H9 (cell line): ENCODE measurements around the gene SCN11A. TPM values are rescaled to one million over a fixed set of nuclear protein-coding genes. Genes with fewer than 3 reads are reported as not detected.

Experiments used
- DNase-seq: peaks from one replicate; pipeline ENCODE4 v3.0.0-alpha.2; 2017
- H2AFZ ChIP-seq: one replicate; pipeline ENCODE4 v1.6.1; 2013; ENCODE audit warnings: mild to moderate bottlenecking, low read length, control low read depth, moderate library complexity
- H2AK5ac ChIP-seq: 2 replicates; pipeline ENCODE4 v1.6.1; 2013; ENCODE audit warnings: low read length, control low read depth, mixed read lengths; ENCODE audit not compliant: insufficient read length
- H2BK120ac ChIP-seq: one replicate; pipeline ENCODE4 v1.6.1; 2013; ENCODE audit warnings: low read depth, mild to moderate bottlenecking, low read length, control low read depth, inconsistent platforms; ENCODE audit not compliant: poor library complexity, severe bottlenecking
- H2BK12ac ChIP-seq: 2 replicates; pipeline ENCODE4 v1.6.1; 2013; ENCODE audit warnings: low read length, control low read depth, mixed read lengths, low read depth; ENCODE audit not compliant: insufficient read length
- H2BK15ac ChIP-seq: 2 replicates; pipeline ENCODE4 v1.6.1; 2013; ENCODE audit warnings: low read depth, low read length, control low read depth
- H2BK20ac ChIP-seq: one replicate; pipeline ENCODE4 v1.6.1; 2013; ENCODE audit warnings: low read depth, mild to moderate bottlenecking, low read length, control low read depth, inconsistent platforms; ENCODE audit not compliant: poor library complexity, severe bottlenecking
- H2BK5ac ChIP-seq: 2 replicates; pipeline ENCODE4 v1.6.1; 2013; ENCODE audit warnings: low read length, control low read depth, mixed read lengths; ENCODE audit not compliant: insufficient read length
- H3K14ac ChIP-seq: 2 replicates; pipeline ENCODE4 v1.6.1; 2013; ENCODE audit warnings: low read length, control low read depth; ENCODE audit not compliant: insufficient read depth
- H3K18ac ChIP-seq: 2 replicates; pipeline ENCODE4 v1.6.1; 2013; ENCODE audit warnings: low read depth, mild to moderate bottlenecking, mixed read lengths, low read length, control low read depth; ENCODE audit not compliant: insufficient read length
- H3K23ac ChIP-seq: 2 replicates; pipeline ENCODE4 v1.6.1; 2013; ENCODE audit warnings: low read length, control low read depth, mixed read lengths, low read depth; ENCODE audit not compliant: insufficient read length
- H3K23me2 ChIP-seq: 2 replicates; pipeline ENCODE4 v1.6.1; 2013; ENCODE audit warnings: low read depth, mild to moderate bottlenecking, mixed read lengths, low read length, control low read depth; ENCODE audit not compliant: insufficient read length, poor library complexity, severe bottlenecking
- H3K27ac ChIP-seq: 2 replicates; pipeline ENCODE4 v1.5.1; 2013; ENCODE audit warnings: low read length, control low read depth, mixed read lengths, low read depth; ENCODE audit not compliant: insufficient read length
- H3K27me3 ChIP-seq: 2 replicates; pipeline ENCODE4 v1.6.1; 2013; ENCODE audit warnings: low read length, control low read depth, inconsistent platforms; ENCODE audit not compliant: insufficient read depth
- H3K4ac ChIP-seq: 2 replicates; pipeline ENCODE4 v1.6.1; 2013; ENCODE audit warnings: low read depth, mild to moderate bottlenecking, control low read depth, inconsistent platforms, low read length, moderate library complexity
- H3K4me1 ChIP-seq: 2 replicates; pipeline ENCODE4 v1.6.1; 2013; ENCODE audit warnings: low read length, control low read depth, inconsistent platforms; ENCODE audit not compliant: insufficient read depth
- H3K4me2 ChIP-seq: 2 replicates; pipeline ENCODE4 v1.6.1; 2013; ENCODE audit warnings: low read length, control low read depth, mixed read lengths; ENCODE audit not compliant: insufficient read length, insufficient read depth
- H3K56ac ChIP-seq: 2 replicates; pipeline ENCODE4 v1.6.1; 2013; ENCODE audit warnings: low read depth, mild to moderate bottlenecking, mixed read lengths, low read length, control low read depth; ENCODE audit not compliant: insufficient read length
- H3K79me1 ChIP-seq: 2 replicates; pipeline ENCODE4 v1.6.1; 2013; ENCODE audit warnings: low read depth, mild to moderate bottlenecking, moderate library complexity, low read length, control low read depth, inconsistent platforms; ENCODE audit not compliant: insufficient read depth, poor library complexity, severe bottlenecking
- H3K79me2 ChIP-seq: 2 replicates; pipeline ENCODE4 v1.6.1; 2013; ENCODE audit warnings: low read length, control low read depth, inconsistent platforms; ENCODE audit not compliant: insufficient read depth
- H3K9ac ChIP-seq: 2 replicates; pipeline ENCODE4 v1.6.1; 2013; ENCODE audit warnings: low read length, control low read depth, mixed read lengths; ENCODE audit not compliant: insufficient read length; ENCODE audit errors: extremely low read depth
- H3K9me3 ChIP-seq: one replicate; pipeline ENCODE4 v1.6.1; 2013; ENCODE audit warnings: low read depth, low read length, inconsistent platforms; ENCODE audit not compliant: control insufficient read depth
- H3T11ph ChIP-seq: one replicate; pipeline ENCODE4 v1.6.1; 2013; ENCODE audit warnings: mild to moderate bottlenecking, low read length, control low read depth, inconsistent platforms
- H4K20me1 ChIP-seq: one replicate; pipeline ENCODE4 v1.6.1; 2013; ENCODE audit not compliant: control insufficient read depth, insufficient read length, insufficient read depth
- H4K5ac ChIP-seq: 2 replicates; pipeline ENCODE4 v1.6.1; 2013; ENCODE audit warnings: low read depth, mild to moderate bottlenecking, mixed read lengths, low read length, control low read depth; ENCODE audit not compliant: insufficient read length
- H4K8ac ChIP-seq: replicated peaks from 2 replicates; pipeline ENCODE4 v1.6.1; 2013; ENCODE audit warnings: low read length, control low read depth, mixed read lengths, low read depth; ENCODE audit not compliant: insufficient read length
- H4K91ac ChIP-seq: 2 replicates; pipeline ENCODE4 v1.6.1; 2013; ENCODE audit warnings: low read depth, mild to moderate bottlenecking, moderate library complexity, mixed read lengths, low read length, control low read depth; ENCODE audit not compliant: insufficient read length
- H3K27ac Mint-ChIP-seq, 3 experiments: 2 replicates in 2 of 3; 3 replicates in 1 of 3; pipeline ENCODE4 v1.8.0; 2020 to 2021; ENCODE audit warnings: mixed read lengths in 3 of 3, mild to moderate bottlenecking in 1 of 3, moderate library complexity in 1 of 3
- H3K27me3 Mint-ChIP-seq: 2 replicates; pipeline ENCODE4 v1.8.0; 2021; ENCODE audit warnings: low read depth, mild to moderate bottlenecking, moderate library complexity, mixed read lengths
- H3K36me3 Mint-ChIP-seq, 3 experiments: 2 replicates in 2 of 3; 3 replicates in 1 of 3; pipeline ENCODE4 v1.8.0; 2020 to 2021; ENCODE audit warnings: low read depth in 3 of 3, mixed read lengths in 3 of 3; ENCODE audit not compliant: insufficient read depth in 1 of 3
- H3K4me1 Mint-ChIP-seq, 2 experiments: 2 replicates each; pipeline ENCODE4 v1.8.0; 2020; ENCODE audit warnings: mixed read lengths in 2 of 2
- H3K4me3 Mint-ChIP-seq, 2 experiments: 2 replicates in 1 of 2; 3 replicates in 1 of 2; pipeline ENCODE4 v1.8.0; 2020 to 2021; ENCODE audit warnings: mild to moderate bottlenecking in 2 of 2, mixed read lengths in 2 of 2, moderate library complexity in 1 of 2
- H3K9me3 Mint-ChIP-seq, 2 experiments: 2 replicates in 1 of 2; 3 replicates in 1 of 2; pipeline ENCODE4 v1.8.0; 2020; ENCODE audit warnings: mild to moderate bottlenecking in 2 of 2, mixed read lengths in 2 of 2, moderate library complexity in 1 of 2
- WGBS: extraction: QIAGEN DNeasy Blood & Tissue Kit; methylation state at CpG from one replicate; pipeline ENCODE4 v1.1.7; 2013; ENCODE audit warnings: missing lambda C conversion rate, low lambda C conversion rate, mixed read lengths; ENCODE audit not compliant: insufficient read length; ENCODE audit errors: extremely low coverage; 5-methylcytosine and 5-hydroxymethylcytosine counted together
- total RNA-seq: library from RNA; stranded (reverse); gene quantifications from 2 replicates; pipeline ENCODE4 v1.2.1, GENCODE V29; 2021
- TF ChIP-seq, protein P1 (sequence below): fragments of 200-600 bp; sonication (generic); conservative IDR thresholded peaks from 3 replicates; pipeline ENCODE4 v1.8.0; 2021; ENCODE audit warnings: antibody characterized with exemption, mild to moderate bottlenecking

The SCN11A gene
- total RNA-seq, 1 experiment from 2014 or later = 0.17 TPM

DNA sequence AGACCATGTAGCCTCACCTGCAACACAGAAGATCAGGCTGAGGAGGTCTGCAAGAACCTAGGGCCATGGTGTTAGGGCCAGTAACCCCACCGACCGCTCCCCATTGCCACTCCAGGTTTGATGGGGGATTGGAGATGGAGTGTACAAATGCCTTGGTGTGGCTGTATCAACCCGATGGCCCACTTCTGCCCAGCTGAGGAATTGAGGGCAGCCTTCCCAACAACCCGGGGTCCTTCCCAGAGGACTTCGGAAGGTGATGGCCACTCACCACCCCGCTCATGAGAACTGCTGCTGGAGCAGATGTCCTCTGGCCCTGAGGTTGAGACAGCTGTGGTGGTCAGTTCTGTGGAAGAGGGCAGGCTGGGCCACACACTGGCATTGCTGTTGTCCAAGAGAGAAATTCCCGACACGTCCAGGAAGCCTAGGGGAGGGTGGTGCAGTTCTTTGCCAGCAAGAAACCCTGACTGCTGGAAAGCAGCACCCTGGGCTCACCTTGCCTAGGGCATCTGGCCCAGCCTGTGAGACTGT lies 46.8 kb upstream of the SCN11A start:
- no peak overlapping the region for H2BK20ac ChIP-seq
- Mint-ChIP-seq H3K9me3 (no peaks in the 10 kb centered on the region), H3K36me3 (peaks cover 21 to 50% (median 39%) of the 10 kb centered on the region in 3 experiments; a peak in 6 of 7 replicates), H3K4me3 (no peak overlapping the region), H3K27ac (no peak overlapping the region; a peak in 1 of 7 replicates), H3K27me3 (no peaks in the 10 kb centered on the region; the same call in 1 of the 2 replicates), H3K4me1 (peaks cover 0 to 12% of the 10 kb centered on the region in 2 experiments; a peak in 2 of 4 replicates)
- no peaks in the 10 kb centered on the region for H3K4me1 ChIP-seq
- H2AK5ac ChIP-seq = no peak overlapping the region
- no peak overlapping the region for H3K18ac ChIP-seq
- no peak overlapping the region for H4K8ac ChIP-seq
- H3K27ac ChIP-seq = no peak overlapping the region
- no peaks in the 10 kb centered on the region for H4K20me1 ChIP-seq
- H3T11ph ChIP-seq = no peak overlapping the region
- H2BK12ac ChIP-seq = no peak overlapping the region
- no peak for DNase-seq
- H3K23me2 ChIP-seq = no peaks in the 10 kb centered on the region
- H3K9me3 ChIP-seq = no peaks in the 10 kb centered on the region
- no peaks in the 10 kb centered on the region for H3K79me1 ChIP-seq
- H4K91ac ChIP-seq = no peak overlapping the region
- H2BK120ac ChIP-seq = no peak overlapping the region
- H3K9ac ChIP-seq = no peak overlapping the region
- H3K23ac ChIP-seq = no peak overlapping the region
- no CpG with 5 or more reads among the region's 8 CpGs for WGBS
- no peaks in the 10 kb centered on the region for H3K27me3 ChIP-seq
- no peak overlapping the region for H4K5ac ChIP-seq
- no peak overlapping the region for H3K4me2 ChIP-seq
- no peak overlapping the region for H2BK5ac ChIP-seq
- no peak overlapping the region for H2BK15ac ChIP-seq
- no peak overlapping the region for H3K4ac ChIP-seq
- H2AFZ ChIP-seq = no peak overlapping the region
- no peak overlapping the region for H3K14ac ChIP-seq
- H3K56ac ChIP-seq = no peak overlapping the region
- no peaks in the 10 kb centered on the region for H3K79me2 ChIP-seq
- TF ChIP-seq, protein P1, sequence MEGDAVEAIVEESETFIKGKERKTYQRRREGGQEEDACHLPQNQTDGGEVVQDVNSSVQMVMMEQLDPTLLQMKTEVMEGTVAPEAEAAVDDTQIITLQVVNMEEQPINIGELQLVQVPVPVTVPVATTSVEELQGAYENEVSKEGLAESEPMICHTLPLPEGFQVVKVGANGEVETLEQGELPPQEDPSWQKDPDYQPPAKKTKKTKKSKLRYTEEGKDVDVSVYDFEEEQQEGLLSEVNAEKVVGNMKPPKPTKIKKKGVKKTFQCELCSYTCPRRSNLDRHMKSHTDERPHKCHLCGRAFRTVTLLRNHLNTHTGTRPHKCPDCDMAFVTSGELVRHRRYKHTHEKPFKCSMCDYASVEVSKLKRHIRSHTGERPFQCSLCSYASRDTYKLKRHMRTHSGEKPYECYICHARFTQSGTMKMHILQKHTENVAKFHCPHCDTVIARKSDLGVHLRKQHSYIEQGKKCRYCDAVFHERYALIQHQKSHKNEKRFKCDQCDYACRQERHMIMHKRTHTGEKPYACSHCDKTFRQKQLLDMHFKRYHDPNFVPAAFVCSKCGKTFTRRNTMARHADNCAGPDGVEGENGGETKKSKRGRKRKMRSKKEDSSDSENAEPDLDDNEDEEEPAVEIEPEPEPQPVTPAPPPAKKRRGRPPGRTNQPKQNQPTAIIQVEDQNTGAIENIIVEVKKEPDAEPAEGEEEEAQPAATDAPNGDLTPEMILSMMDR = no peak
